ENCODE data around the gene NOSTRIN. TPM values are rescaled to one million over a fixed set of nuclear protein-coding genes. Genes with fewer than 3 reads are reported as not detected.
"Not testable (repeated sequence)": the region's sequence is repeated elsewhere in the genome, so short reads cannot be mapped to it uniquely, and the experiment has no call there.

NOSTRIN gene
- total RNA-seq, 1 donor from 2014 or later, result 14.7 TPM

- no peak for DNase-seq
- H3K4me3 ChIP-seq, result no peak overlapping the region
- no peaks in the 10 kb centered on the region for H3K9me3 ChIP-seq (replicated peaks)
- TF ChIP-seq, protein P1, sequence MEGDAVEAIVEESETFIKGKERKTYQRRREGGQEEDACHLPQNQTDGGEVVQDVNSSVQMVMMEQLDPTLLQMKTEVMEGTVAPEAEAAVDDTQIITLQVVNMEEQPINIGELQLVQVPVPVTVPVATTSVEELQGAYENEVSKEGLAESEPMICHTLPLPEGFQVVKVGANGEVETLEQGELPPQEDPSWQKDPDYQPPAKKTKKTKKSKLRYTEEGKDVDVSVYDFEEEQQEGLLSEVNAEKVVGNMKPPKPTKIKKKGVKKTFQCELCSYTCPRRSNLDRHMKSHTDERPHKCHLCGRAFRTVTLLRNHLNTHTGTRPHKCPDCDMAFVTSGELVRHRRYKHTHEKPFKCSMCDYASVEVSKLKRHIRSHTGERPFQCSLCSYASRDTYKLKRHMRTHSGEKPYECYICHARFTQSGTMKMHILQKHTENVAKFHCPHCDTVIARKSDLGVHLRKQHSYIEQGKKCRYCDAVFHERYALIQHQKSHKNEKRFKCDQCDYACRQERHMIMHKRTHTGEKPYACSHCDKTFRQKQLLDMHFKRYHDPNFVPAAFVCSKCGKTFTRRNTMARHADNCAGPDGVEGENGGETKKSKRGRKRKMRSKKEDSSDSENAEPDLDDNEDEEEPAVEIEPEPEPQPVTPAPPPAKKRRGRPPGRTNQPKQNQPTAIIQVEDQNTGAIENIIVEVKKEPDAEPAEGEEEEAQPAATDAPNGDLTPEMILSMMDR (IDR thresholded peaks at IDR 0.05; ENCODE audit: borderline replicate concordance), result no peak
- H3K4me1 ChIP-seq, result peaks cover 16% of the 10 kb centered on the region
- H3K36me3 ChIP-seq, result peaks cover 46% of the 10 kb centered on the region
- intact Hi-C loops (cut with micrococcal nuclease), result no loop called here
- no peaks in the 10 kb centered on the region for H3K27me3 ChIP-seq (ENCODE audit: low read depth)
- H3K27ac ChIP-seq (replicated peaks), result no peak overlapping the region
Observed at GRCh38 chr2:168852481-168852880, 50.0 kb downstream of the NOSTRIN start.

GRCh38 chr2:168853471-168853870, 51.0 kb downstream of the NOSTRIN start:
- peaks cover 54% of the 10 kb centered on the region for H3K36me3 ChIP-seq
- H3K27ac ChIP-seq (replicated peaks), result no peak overlapping the region
- no peaks in the 10 kb centered on the region for H3K9me3 ChIP-seq (replicated peaks)
- H3K4me3 ChIP-seq, result no peak overlapping the region
- intact Hi-C loops (cut with micrococcal nuclease), result no loop called here
- H3K27me3 ChIP-seq (ENCODE audit: low read depth), result no peaks in the 10 kb centered on the region
- H3K4me1 ChIP-seq, result peaks cover 16% of the 10 kb centered on the region
- TF ChIP-seq, protein P1 (IDR thresholded peaks at IDR 0.05; ENCODE audit: borderline replicate concordance), result no peak
- no peak for DNase-seq

GRCh38 chr2:168854651-168855050, 52.2 kb downstream of the NOSTRIN start:
- DNase-seq, result no peak
- TF ChIP-seq, protein P1 (IDR thresholded peaks at IDR 0.05; ENCODE audit: borderline replicate concordance), result no peak
- intact Hi-C loops (cut with micrococcal nuclease), result no loop called here

DNA sequence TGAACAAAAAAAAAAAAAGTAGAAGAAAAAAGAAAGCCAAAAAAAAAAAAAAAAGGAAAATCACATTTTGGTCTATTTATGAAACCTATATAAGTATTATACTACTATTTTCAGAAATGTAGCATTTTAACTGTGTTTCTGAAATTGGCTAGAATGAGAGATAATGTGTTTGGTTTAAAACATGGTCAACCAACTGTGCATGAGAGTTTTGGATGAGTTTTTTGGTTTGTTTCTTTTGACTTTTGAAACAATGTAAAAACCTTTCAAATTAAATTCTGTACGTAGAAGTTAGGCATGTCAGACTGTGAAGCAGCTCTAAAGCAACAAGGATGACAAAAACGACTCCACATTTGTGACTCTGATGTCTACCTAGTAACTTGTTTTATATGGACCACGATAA, 53.2 kb downstream of the NOSTRIN start:
- no peaks in the 10 kb centered on the region for H3K9me3 ChIP-seq (replicated peaks)
- H3K27ac ChIP-seq (replicated peaks), result no peak overlapping the region
- H3K4me1 ChIP-seq, result peaks cover 8% of the 10 kb centered on the region
- no peaks in the 10 kb centered on the region for H3K27me3 ChIP-seq (ENCODE audit: low read depth)
- peaks cover 59% of the 10 kb centered on the region for H3K36me3 ChIP-seq
- TF ChIP-seq, protein P1 (IDR thresholded peaks at IDR 0.05; ENCODE audit: borderline replicate concordance), result no peak
- H3K4me3 ChIP-seq, result no peak overlapping the region
- no peak for DNase-seq
- intact Hi-C loops (cut with micrococcal nuclease), result no loop called here

More at GRCh38 chr2:168854651-168855050, 52.2 kb downstream of the NOSTRIN start:
- Histone ChIP-seq H3K9me3 (replicated peaks) (no peaks in the 10 kb centered on the region), H3K4me1 (peaks cover 10% of the 10 kb centered on the region), H3K4me3 (no peak overlapping the region), H3K36me3 (peaks cover 58% of the 10 kb centered on the region), H3K27ac (replicated peaks) (no peak overlapping the region), H3K27me3 (ENCODE audit: low read depth) (no peaks in the 10 kb centered on the region)

- H3K9me3 ChIP-seq (replicated peaks), result no peaks in the 10 kb centered on the region
- peaks cover 8% of the 10 kb centered on the region for H3K4me1 ChIP-seq
- no peak overlapping the region for H3K27ac ChIP-seq (replicated peaks)
- peaks cover 67% of the 10 kb centered on the region for H3K36me3 ChIP-seq
- no peak for DNase-seq
- intact Hi-C loops (cut with micrococcal nuclease), result no loop called here
- TF ChIP-seq, protein P1 (IDR thresholded peaks at IDR 0.05; ENCODE audit: borderline replicate concordance), result no peak
- no peak overlapping the region for H3K4me3 ChIP-seq
- no peaks in the 10 kb centered on the region for H3K27me3 ChIP-seq (ENCODE audit: low read depth)
Observed at GRCh38 chr2:168858146-168858545, 55.7 kb downstream of the NOSTRIN start.

DNA sequence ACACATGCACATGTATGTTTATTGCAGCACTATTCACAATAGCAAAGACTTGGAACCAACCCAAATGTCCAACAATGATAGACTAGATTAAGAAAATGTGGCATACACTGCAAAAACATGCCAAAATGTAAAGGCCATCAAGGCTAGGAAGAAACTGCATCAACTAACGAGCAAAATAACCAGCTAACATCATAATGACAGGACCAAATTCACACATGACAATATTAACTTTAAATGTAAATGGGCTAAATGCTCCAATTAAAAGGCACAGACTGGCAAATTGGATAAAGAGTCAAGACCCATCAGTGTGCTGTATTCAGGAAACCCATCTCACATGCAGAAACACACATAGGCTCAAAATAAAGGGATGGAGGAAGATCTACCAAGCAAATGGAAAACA, 64.7 kb downstream of the NOSTRIN start:
- peaks cover 33% of the 10 kb centered on the region for H3K36me3 ChIP-seq
- H3K27ac ChIP-seq (replicated peaks); intact Hi-C loops (cut with micrococcal nuclease); H3K27me3 ChIP-seq (ENCODE audit: low read depth); DNase-seq; H3K4me3 ChIP-seq; H3K4me1 ChIP-seq: not testable (repeated sequence)
- H3K9me3 ChIP-seq (replicated peaks), result peaks cover 18% of the 10 kb centered on the region

DNA sequence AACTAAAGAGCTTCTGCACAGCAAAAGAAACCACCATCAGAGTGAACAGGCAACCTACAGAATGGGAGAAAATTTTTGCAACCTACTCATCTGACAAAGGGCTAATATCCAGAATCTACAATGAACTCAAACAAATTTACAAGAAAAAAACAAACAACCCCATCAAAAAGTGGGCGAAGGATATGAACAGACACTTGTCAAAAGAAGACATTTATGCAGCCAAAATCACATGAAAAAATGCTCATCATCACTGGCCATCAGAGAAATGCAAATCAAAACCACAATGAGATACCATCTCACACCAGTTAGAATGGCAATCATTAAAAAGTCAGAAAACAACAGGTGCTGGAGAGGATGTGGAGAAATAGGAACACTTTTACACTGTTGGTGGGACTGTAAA, 67.9 kb downstream of the NOSTRIN start:
- H3K4me3 ChIP-seq; H3K4me1 ChIP-seq; intact Hi-C loops (cut with micrococcal nuclease); H3K36me3 ChIP-seq; H3K27me3 ChIP-seq (ENCODE audit: low read depth); DNase-seq; H3K27ac ChIP-seq (replicated peaks): not testable (repeated sequence)
- peaks cover 11% of the 10 kb centered on the region for H3K9me3 ChIP-seq (replicated peaks)

DNA sequence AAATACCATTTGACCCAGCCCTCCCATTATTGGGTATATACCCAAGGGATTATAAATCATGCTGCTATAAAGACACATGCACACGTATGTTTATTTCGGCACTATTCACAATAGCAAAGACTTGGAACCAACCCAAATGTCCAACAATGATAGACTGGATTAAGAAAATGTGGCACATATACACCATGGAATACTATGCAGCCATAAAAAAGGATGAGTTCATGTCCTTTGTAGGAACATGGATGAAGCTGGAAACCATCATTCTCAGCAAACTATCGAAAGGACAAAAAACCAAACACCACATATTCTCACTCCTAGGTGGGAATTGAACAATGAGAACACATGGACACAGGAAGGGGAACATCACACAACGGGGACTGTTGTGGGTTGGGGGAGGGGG, 68.4 kb downstream of the NOSTRIN start:
- H3K9me3 ChIP-seq (replicated peaks), result peaks cover 11% of the 10 kb centered on the region
- intact Hi-C loops (cut with micrococcal nuclease); DNase-seq; H3K36me3 ChIP-seq; H3K4me1 ChIP-seq; H3K27me3 ChIP-seq (ENCODE audit: low read depth); H3K27ac ChIP-seq (replicated peaks); H3K4me3 ChIP-seq: not testable (repeated sequence)
